Testis (tissue), 2 donors: Measurements from ENCODE around the gene GNA12.

Source experiments
- POLR2A ChIP-seq: fragments of 450-650 bp; IDR thresholded peaks from one replicate; pipeline ENCODE4 v1.6.1; 2017; ENCODE audit warnings: antibody characterized with exemption, mild to moderate bottlenecking, moderate library complexity
- TF ChIP-seq, protein P1 (sequence below), 3 experiments: fragments of 450-650 bp in 2 of 3; fragments of 200-600 bp in 1 of 3; sonication (generic) in 1 of 3; IDR thresholded peaks; one replicate each; pipeline ENCODE4 v1.5.1; 2016 to 2019; ENCODE audit warnings: antibody characterized with exemption in 3 of 3, mild to moderate bottlenecking in 2 of 3, moderate library complexity in 1 of 3

DNA sequence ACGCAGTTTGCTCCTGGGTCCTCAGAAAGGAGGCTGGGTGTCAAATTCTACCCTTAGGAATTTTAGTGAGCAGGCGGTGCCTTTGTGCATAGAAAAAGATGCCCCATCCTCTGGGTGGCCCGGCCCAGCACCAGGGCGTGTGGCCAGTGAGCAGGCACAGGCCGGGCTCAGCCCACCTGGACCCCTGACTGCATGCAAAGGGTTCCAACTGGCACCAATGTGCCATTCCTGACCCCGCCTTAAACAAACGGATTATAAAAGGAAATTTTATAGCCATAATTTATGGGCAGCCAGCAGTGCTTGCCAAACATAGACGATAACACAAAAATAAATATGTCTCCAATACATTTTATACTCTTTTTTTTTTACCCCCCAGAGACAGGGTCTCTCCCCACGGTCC lies 40.1 kb upstream of the GNA12 start:
- TF ChIP-seq, protein P1, sequence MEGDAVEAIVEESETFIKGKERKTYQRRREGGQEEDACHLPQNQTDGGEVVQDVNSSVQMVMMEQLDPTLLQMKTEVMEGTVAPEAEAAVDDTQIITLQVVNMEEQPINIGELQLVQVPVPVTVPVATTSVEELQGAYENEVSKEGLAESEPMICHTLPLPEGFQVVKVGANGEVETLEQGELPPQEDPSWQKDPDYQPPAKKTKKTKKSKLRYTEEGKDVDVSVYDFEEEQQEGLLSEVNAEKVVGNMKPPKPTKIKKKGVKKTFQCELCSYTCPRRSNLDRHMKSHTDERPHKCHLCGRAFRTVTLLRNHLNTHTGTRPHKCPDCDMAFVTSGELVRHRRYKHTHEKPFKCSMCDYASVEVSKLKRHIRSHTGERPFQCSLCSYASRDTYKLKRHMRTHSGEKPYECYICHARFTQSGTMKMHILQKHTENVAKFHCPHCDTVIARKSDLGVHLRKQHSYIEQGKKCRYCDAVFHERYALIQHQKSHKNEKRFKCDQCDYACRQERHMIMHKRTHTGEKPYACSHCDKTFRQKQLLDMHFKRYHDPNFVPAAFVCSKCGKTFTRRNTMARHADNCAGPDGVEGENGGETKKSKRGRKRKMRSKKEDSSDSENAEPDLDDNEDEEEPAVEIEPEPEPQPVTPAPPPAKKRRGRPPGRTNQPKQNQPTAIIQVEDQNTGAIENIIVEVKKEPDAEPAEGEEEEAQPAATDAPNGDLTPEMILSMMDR (IDR thresholded peaks at IDR 0.05): no peak
- TF ChIP-seq POLR2A: no peak
